NK-92 (cell line): ENCODE measurements around the gene JAGN1.
"Not testable (repeated sequence)": the region's sequence is repeated elsewhere in the genome, so short reads cannot be mapped to it uniquely, and the experiment has no call there.

ENCODE experiments used
- DNase-seq: peaks from one replicate; lab custom pipeline; 2025; ENCODE audit not compliant: unreplicated experiment; lab: John Stamatoyannopoulos, UW

JAGN1 gene

GRCh38 chr3:9916734-9917680, 26.6 kb downstream of the JAGN1 start, which contains the start of gene IL17RC:
Gene IL17RC (plus strand): TSS chr3:9917098. CDS start chr3:9917316, 218 bp downstream.
- no peak for DNase-seq

DNA sequence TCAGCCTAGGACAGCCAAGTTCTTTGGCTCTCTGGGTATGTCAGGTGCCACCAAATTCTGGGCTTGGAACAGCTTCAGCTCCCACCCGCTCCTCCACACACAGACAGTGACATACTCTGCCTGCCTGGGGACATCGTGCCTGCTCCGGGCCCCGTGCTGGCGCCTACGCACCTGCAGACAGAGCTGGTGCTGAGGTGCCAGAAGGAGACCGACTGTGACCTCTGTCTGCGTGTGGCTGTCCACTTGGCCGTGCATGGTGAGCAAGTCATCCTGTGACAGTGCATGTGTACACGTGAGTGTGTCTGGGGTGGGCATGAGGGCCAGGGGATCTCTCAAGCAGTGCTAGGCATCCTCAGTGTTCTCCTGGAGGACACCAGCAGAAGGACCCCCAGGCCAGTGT, 27.4 kb downstream of the JAGN1 start:
- no peak for DNase-seq

GRCh38 chr3:9918261-9919038, 28.0 kb downstream of the JAGN1 start:
- no peak for DNase-seq

- no peak for DNase-seq
Measured at GRCh38 chr3:9928158-9928557, 37.7 kb downstream of the JAGN1 start.

- no peak for DNase-seq
Measured at GRCh38 chr3:9930804-9931418, 40.5 kb downstream of the JAGN1 start.

- no peak for DNase-seq
Measured at GRCh38 chr3:9932535-9932842, 42.1 kb downstream of the JAGN1 start.

DNA sequence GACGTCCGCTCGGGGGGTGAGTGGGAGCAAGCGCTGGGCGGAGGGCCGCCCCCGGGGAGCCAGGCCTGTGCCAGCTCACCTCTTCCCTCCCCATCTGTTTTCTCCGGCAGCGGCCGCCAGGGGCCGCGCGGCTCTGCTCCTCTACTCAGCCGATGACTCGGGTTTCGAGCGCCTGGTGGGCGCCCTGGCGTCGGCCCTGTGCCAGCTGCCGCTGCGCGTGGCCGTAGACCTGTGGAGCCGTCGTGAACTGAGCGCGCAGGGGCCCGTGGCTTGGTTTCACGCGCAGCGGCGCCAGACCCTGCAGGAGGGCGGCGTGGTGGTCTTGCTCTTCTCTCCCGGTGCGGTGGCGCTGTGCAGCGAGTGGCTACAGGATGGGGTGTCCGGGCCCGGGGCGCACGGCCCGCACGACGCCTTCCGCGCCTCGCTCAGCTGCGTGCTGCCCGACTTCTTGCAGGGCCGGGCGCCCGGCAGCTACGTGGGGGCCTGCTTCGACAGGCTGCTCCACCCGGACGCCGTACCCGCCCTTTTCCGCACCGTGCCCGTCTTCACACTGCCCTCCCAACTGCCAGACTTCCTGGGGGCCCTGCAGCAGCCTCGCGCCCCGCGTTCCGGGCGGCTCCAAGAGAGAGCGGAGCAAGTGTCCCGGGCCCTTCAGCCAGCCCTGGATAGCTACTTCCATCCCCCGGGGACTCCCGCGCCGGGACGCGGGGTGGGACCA, 42.6 kb downstream of the JAGN1 start:
- DNase-seq, result peak; percentile 23

GRCh38 chr3:9933561-9934234, 43.3 kb downstream of the JAGN1 start, which contains the start of gene CRELD1:
Gene CRELD1 (plus strand): TSS chr3:9933834. CDS start chr3:9934439, 605 bp downstream.
- DNase-seq, result peak; percentile 82

DNA sequence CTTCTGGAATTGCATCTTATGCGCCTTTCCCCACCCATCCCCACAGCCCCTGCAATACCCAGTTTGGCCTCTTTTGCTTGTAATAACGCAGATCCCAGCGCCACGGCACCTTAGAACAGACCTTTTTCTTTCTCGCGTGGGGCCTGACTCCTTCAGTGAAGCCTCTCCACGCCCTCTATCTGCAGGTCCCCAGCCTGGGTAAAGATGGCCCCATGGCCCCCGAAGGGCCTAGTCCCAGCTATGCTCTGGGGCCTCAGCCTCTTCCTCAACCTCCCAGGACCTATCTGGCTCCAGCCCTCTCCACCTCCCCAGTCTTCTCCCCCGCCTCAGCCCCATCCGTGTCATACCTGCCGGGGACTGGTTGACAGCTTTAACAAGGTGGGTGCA, 43.8 kb downstream of the JAGN1 start:
- no peak for DNase-seq

DNA sequence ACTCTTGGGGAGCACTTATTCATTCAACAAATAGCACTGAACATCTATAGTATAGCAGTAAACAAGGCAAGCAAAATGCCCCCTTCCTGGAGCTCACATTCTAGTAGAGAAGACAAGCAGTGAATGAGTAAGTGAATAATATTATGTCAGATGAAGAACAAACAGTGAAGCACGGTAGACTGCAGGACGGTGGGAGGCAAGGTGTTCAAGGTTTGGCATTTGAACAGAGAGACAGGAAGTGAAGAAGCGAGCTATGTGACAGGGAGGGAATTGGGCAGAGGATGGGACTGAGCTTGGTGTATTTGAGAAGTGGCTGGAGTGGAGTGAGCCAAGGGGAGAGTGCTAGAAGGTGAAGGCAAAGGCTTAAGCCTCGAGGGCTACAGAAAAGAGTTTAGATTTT, 44.6 kb downstream of the JAGN1 start:
- no peak for DNase-seq

GRCh38 chr3:9935966-9936510, 45.6 kb downstream of the JAGN1 start:
- no peak for DNase-seq

- no peak for DNase-seq
Measured at GRCh38 chr3:9937486-9938238, 47.3 kb downstream of the JAGN1 start.

- DNase-seq, result no peak
Measured at GRCh38 chr3:9938966-9939365, 48.6 kb downstream of the JAGN1 start.

- DNase-seq, result not testable (repeated sequence)
Measured at GRCh38 chr3:9939906-9940305, 49.5 kb downstream of the JAGN1 start.

- no peak for DNase-seq
Measured at GRCh38 chr3:9940746-9941145, 50.3 kb downstream of the JAGN1 start.

- no peak for DNase-seq
Measured at GRCh38 chr3:9942164-9942563, 51.8 kb downstream of the JAGN1 start.

- DNase-seq, result no peak
Measured at GRCh38 chr3:9942934-9943690, 52.7 kb downstream of the JAGN1 start.
